ENCODE results near the gene SRSF11. TPM values are rescaled to one million over a fixed set of nuclear protein-coding genes. Genes with fewer than 3 reads are reported as not detected.
"Not testable (repeated sequence)": the region's sequence is repeated elsewhere in the genome, so short reads cannot be mapped to it uniquely, and the experiment has no call there.

The SRSF11 gene
- total RNA-seq, 1 experiment from 2014 or later = 145 TPM

GRCh38 chr1:70185181-70185580 is 36.0 kb upstream of the SRSF11 start:
- POLR2A ChIA-PET; DNase-seq (ENCODE audit: low read depth, low spot score); in situ Hi-C loops (cut with HindIII; ENCODE audit: low pct_unique_long_range_greater_than_20kb, low sequenced_read_pairs): not testable (repeated sequence)

GRCh38 chr1:70188522-70188921 is 32.7 kb upstream of the SRSF11 start:
- H3K36me3 ChIP-seq (ENCODE audit: control insufficient read depth, insufficient read depth, low read length) = no peaks in the 10 kb centered on the region
- ChIA-PET POLR2A (no interaction called here), CTCF (no interaction called here)

More at GRCh38 chr1:70185181-70185580, 36.0 kb upstream of the SRSF11 start:
- intact Hi-C loops (cut with micrococcal nuclease; ENCODE audit: unreplicated experiment); H3K9me3 ChIP-seq (ENCODE audit: control insufficient read depth, insufficient read depth, low read depth, low read length); H3K4me1 ChIP-seq (ENCODE audit: control insufficient read depth, insufficient read depth, low read length); CTCF ChIA-PET; BruUV-seq (replicated peaks); H3K4me3 ChIP-seq (ENCODE audit: low read depth in 2 of 2, low read length in 2 of 2); H3K36me3 ChIP-seq (ENCODE audit: control insufficient read depth, insufficient read depth, low read length); ATAC-seq; H3K27me3 ChIP-seq (ENCODE audit: control insufficient read depth, insufficient read depth, low read length); H3K27ac ChIP-seq (ENCODE audit: low read length): not testable (repeated sequence)

GRCh38 chr1:70190180-70190579 is 31.0 kb upstream of the SRSF11 start:
- no peak for TF ChIP-seq CTCF (IDR thresholded peaks at IDR 0.05)
- no peak for TF ChIP-seq SIN3A (IDR thresholded peaks at IDR 0.05; ENCODE audit: borderline replicate concordance, insufficient read depth, low read depth, low read length)
- no peak for TF ChIP-seq REST (IDR thresholded peaks at IDR 0.05; ENCODE audit: insufficient read depth in 1 of 2, low read depth in 2 of 2, low read length in 1 of 2)
- TF ChIP-seq TCF7L2 (IDR thresholded peaks at IDR 0.05; ENCODE audit: low read depth, low read length) = no peak
- TF ChIP-seq POLR2AphosphoS5 (IDR thresholded peaks at IDR 0.05; ENCODE audit: low read depth, low read length) = no peak
- DNase-seq (ENCODE audit: low read depth, low spot score) (no peak), ATAC-seq (no peak)
- in situ Hi-C loops (cut with HindIII; ENCODE audit: low pct_unique_long_range_greater_than_20kb, low sequenced_read_pairs) = no loop called here
- H3K4me3 ChIP-seq (ENCODE audit: low read depth in 2 of 2, low read length in 2 of 2) = no peak overlapping the region
- POLR2A ChIA-PET = no interaction called here
- BruUV-seq (replicated peaks) = no TSS peak
- no peaks in the 10 kb centered on the region for H3K36me3 ChIP-seq (ENCODE audit: control insufficient read depth, insufficient read depth, low read length)
- H3K27ac ChIP-seq (ENCODE audit: low read length) = no peak overlapping the region
- no peaks in the 10 kb centered on the region for H3K4me1 ChIP-seq (ENCODE audit: control insufficient read depth, insufficient read depth, low read length)
- no peaks in the 10 kb centered on the region for H3K27me3 ChIP-seq (ENCODE audit: control insufficient read depth, insufficient read depth, low read length)
- intact Hi-C loops (cut with micrococcal nuclease; ENCODE audit: unreplicated experiment) = no loop called here
- CTCF ChIA-PET = no interaction called here
- no peaks in the 10 kb centered on the region for H3K9me3 ChIP-seq (ENCODE audit: control insufficient read depth, insufficient read depth, low read depth, low read length)

More at GRCh38 chr1:70188522-70188921, 32.7 kb upstream of the SRSF11 start:
- Histone ChIP-seq H3K27ac (ENCODE audit: low read length) (no peak overlapping the region), H3K9me3 (ENCODE audit: control insufficient read depth, insufficient read depth, low read depth, low read length) (no peaks in the 10 kb centered on the region), H3K4me1 (ENCODE audit: control insufficient read depth, insufficient read depth, low read length) (no peaks in the 10 kb centered on the region), H3K4me3 (ENCODE audit: low read depth in 2 of 2, low read length in 2 of 2) (no peak overlapping the region), H3K27me3 (ENCODE audit: control insufficient read depth, insufficient read depth, low read length) (no peaks in the 10 kb centered on the region)
- BruUV-seq (replicated peaks) = no TSS peak
- intact Hi-C loops (cut with micrococcal nuclease; ENCODE audit: unreplicated experiment) = no loop called here
- ATAC-seq (no peak), DNase-seq (ENCODE audit: low read depth, low spot score) (no peak)
- TF ChIP-seq SIN3A (IDR thresholded peaks at IDR 0.05; ENCODE audit: borderline replicate concordance, insufficient read depth, low read depth, low read length) (no peak), POLR2AphosphoS5 (IDR thresholded peaks at IDR 0.05; ENCODE audit: low read depth, low read length) (no peak), TCF7L2 (IDR thresholded peaks at IDR 0.05; ENCODE audit: low read depth, low read length) (no peak), REST (IDR thresholded peaks at IDR 0.05; ENCODE audit: insufficient read depth in 1 of 2, low read depth in 2 of 2, low read length in 1 of 2) (no peak)
- in situ Hi-C loops (cut with HindIII; ENCODE audit: low pct_unique_long_range_greater_than_20kb, low sequenced_read_pairs) = no loop called here

GRCh38 chr1:70192446-70192845 is 28.7 kb upstream of the SRSF11 start:
- in situ Hi-C loops (cut with HindIII; ENCODE audit: low pct_unique_long_range_greater_than_20kb, low sequenced_read_pairs); CTCF ChIA-PET; POLR2A ChIA-PET; H3K9me3 ChIP-seq (ENCODE audit: control insufficient read depth, insufficient read depth, low read depth, low read length); H3K4me1 ChIP-seq (ENCODE audit: control insufficient read depth, insufficient read depth, low read length); H3K27me3 ChIP-seq (ENCODE audit: control insufficient read depth, insufficient read depth, low read length); ATAC-seq; intact Hi-C loops (cut with micrococcal nuclease; ENCODE audit: unreplicated experiment); DNase-seq (ENCODE audit: low read depth, low spot score); BruUV-seq (replicated peaks); H3K36me3 ChIP-seq (ENCODE audit: control insufficient read depth, insufficient read depth, low read length); H3K27ac ChIP-seq (ENCODE audit: low read length); H3K4me3 ChIP-seq (ENCODE audit: low read depth in 2 of 2, low read length in 2 of 2): not testable (repeated sequence)
